HepG2 (cell line): ENCODE data around the gene ST6GALNAC2. TPM values are rescaled to one million over a fixed set of nuclear protein-coding genes. Genes with fewer than 3 reads are reported as not detected.
A peak's percentile ranks its signal among the peaks of the same experiment; 100 is the strongest.

Experiments used
- AHDC1 ChIP-seq: sonication (generic); formaldehyde crosslinking; IDR thresholded peaks from 2 replicates; pipeline ENCODE4 v1.5.1; 2020; ENCODE audit warnings: mild to moderate bottlenecking, missing genetic modification reagents, borderline replicate concordance
- ATF4 ChIP-seq, 2 experiments: fragments of 450-650 bp in 1 of 2; sonication (generic) in 1 of 2; formaldehyde crosslinking; IDR thresholded peaks; 2 replicates each; pipeline versions ENCODE4 v1.5.0 to v1.8.0; 2020 to 2022; ENCODE audit warnings: mild to moderate bottlenecking in 1 of 2, missing genetic modification reagents in 1 of 2
- DDIT3 ChIP-seq: sonication (generic); formaldehyde crosslinking; IDR thresholded peaks from 2 replicates; pipeline ENCODE4 v1.4.0; 2020; ENCODE audit warnings: mild to moderate bottlenecking, missing genetic modification reagents
- HMGA1 ChIP-seq: sonication (generic); formaldehyde crosslinking; conservative IDR thresholded peaks from 2 replicates; pipeline ENCODE4 v1.4.0; 2020; ENCODE audit warnings: missing genetic modification reagents
- MTF1 ChIP-seq: sonication (generic); formaldehyde crosslinking; IDR thresholded peaks from 2 replicates; pipeline ENCODE4 v1.5.0; 2020; ENCODE audit warnings: missing genetic modification reagents
- PHF20 ChIP-seq: sonication (generic); formaldehyde crosslinking; IDR thresholded peaks from 2 replicates; pipeline ENCODE4 v1.5.0; 2020; ENCODE audit warnings: mild to moderate bottlenecking, missing genetic modification reagents
- PRDM15 ChIP-seq: sonication (generic); formaldehyde crosslinking; IDR thresholded peaks from 2 replicates; pipeline ENCODE4 v1.4.0; 2020; ENCODE audit warnings: missing genetic modification reagents
- SNRNP70 ChIP-seq: fragments of 200-400 bp; formaldehyde crosslinking; IDR thresholded peaks from 2 replicates; pipeline ENCODE4 v1.6.1; 2017; ENCODE audit warnings: mild to moderate bottlenecking, low read depth, low read length, moderate library complexity
- TBP ChIP-seq: sonication (generic); formaldehyde crosslinking; IDR thresholded peaks from 2 replicates; pipeline ENCODE4 v1.5.0; 2020; ENCODE audit warnings: missing genetic modification reagents
- ZBTB43 ChIP-seq: sonication (generic); formaldehyde crosslinking; conservative IDR thresholded peaks from 2 replicates; pipeline ENCODE4 v1.4.0; 2020; ENCODE audit warnings: missing genetic modification reagents
- ZFP36L2 ChIP-seq: sonication (generic); formaldehyde crosslinking; IDR thresholded peaks from 2 replicates; pipeline ENCODE4 v1.4.0; 2020; ENCODE audit warnings: missing genetic modification reagents
- ZNF205 ChIP-seq: IDR thresholded peaks from 2 replicates; pipeline ENCODE4 v1.6.1; 2018; ENCODE audit warnings: missing biosample characterization, missing genetic modification reagents
- ZNF674 ChIP-seq: sonication (generic); formaldehyde crosslinking; IDR thresholded peaks from 2 replicates; pipeline ENCODE4 v1.5.0; 2020; ENCODE audit warnings: low read depth, mild to moderate bottlenecking, missing genetic modification reagents
- ZNF883 ChIP-seq: sonication (generic); formaldehyde crosslinking; IDR thresholded peaks from 2 replicates; pipeline ENCODE4 v1.5.1; 2020; ENCODE audit warnings: mild to moderate bottlenecking, missing genetic modification reagents; ENCODE audit errors: not compliant biosample characterization
- polyA plus RNA-seq, 8 experiments: library from polyadenylated mRNA; depleted of rRNA in 3 of 8; stranded (reverse) in 7 of 8; unstranded in 1 of 8; fragments of >200 nt; fragmentation: Illumina TruSeq in 4 of 8; extraction: Trizol in 4 of 8; gene quantifications; 2 replicates each; pipeline versions ENCODE4 v1.2.1 to v1.2.3, GENCODE V29; 2011 to 2016; ENCODE audit warnings: low read depth in 4 of 8, missing spikeins in 1 of 8, mixed read lengths in 1 of 8; ENCODE audit not compliant: insufficient read depth in 1 of 8
- total RNA-seq, 5 experiments: library from RNA; depleted of rRNA; stranded (reverse); fragments of >200 nt; fragmentation: Illumina TruSeq; extraction: Trizol; gene quantifications; 2 replicates each; pipeline ENCODE4 v1.2.3, GENCODE V29; 2016; ENCODE audit warnings: low read depth in 1 of 5

The ST6GALNAC2 gene
- total and polyA plus RNA-seq, 2 of the 13 experiments (the other 11 are each of a cell fraction or from before 2014, with no cell fraction given) = 0.12 to 0.49 TPM

- TF ChIP-seq ZNF883 (CRISPR knock-in tag) (peak; percentile 95), PHF20 (CRISPR knock-in tag) (peak; percentile 21; the same call in 1 of the 2 replicates), AHDC1 (CRISPR knock-in tag) (peak; percentile 49; the same call in 1 of the 2 replicates), HMGA1 (CRISPR knock-in tag) (no peak), ZNF205 (CRISPR knock-in tag) (peak; percentile 72; the same call in 1 of the 2 replicates), ZNF674 (CRISPR knock-in tag) (peak; percentile 26; the same call in 1 of the 2 replicates), TBP (CRISPR knock-in tag) (no peak), SNRNP70 (no peak), ATF4 (CRISPR knock-in tag; IDR thresholded peaks at IDR 0.05) (peak in 1 of 2 experiments; percentile 80; a peak in 1 of 4 replicates), PRDM15 (CRISPR knock-in tag) (no peak), DDIT3 (CRISPR knock-in tag) (no peak), ZBTB43 (CRISPR knock-in tag) (no peak), MTF1 (CRISPR knock-in tag) (no peak), ZFP36L2 (CRISPR knock-in tag) (no peak)
Measured at GRCh38 chr17:76557368-76558197, 28.1 kb downstream of the ST6GALNAC2 start (continued).
